OCI-LY7 (cell line): ENCODE data around the gene COX7B.

ENCODE experiments used
- CTCF ChIP-seq: fragments of 200-600 bp; sonication (generic); conservative IDR thresholded peaks from 2 replicates; pipeline ENCODE4 v1.5.1; 2014; ENCODE audit warnings: mild to moderate bottlenecking, antibody characterized with exemption, low read length, moderate library complexity, mixed read lengths
- EZH2phosphoT487 ChIP-seq: fragments of 200-600 bp; sonication (generic); IDR thresholded peaks from 2 replicates; pipeline ENCODE4 v1.6.1; 2018; ENCODE audit warnings: low read depth, borderline replicate concordance, mild to moderate bottlenecking, mixed run types, antibody characterized with exemption, low read length, moderate library complexity, mixed read lengths

- TF ChIP-seq CTCF = peak; percentile 64
- no peak for TF ChIP-seq EZH2phosphoT487
Observed at GRCh38 chrX:77910108-77910840, 11.0 kb downstream of the COX7B start, which contains the start of gene ATP7A.
